ENCODE measurements around the gene POLR2F.

DNA sequence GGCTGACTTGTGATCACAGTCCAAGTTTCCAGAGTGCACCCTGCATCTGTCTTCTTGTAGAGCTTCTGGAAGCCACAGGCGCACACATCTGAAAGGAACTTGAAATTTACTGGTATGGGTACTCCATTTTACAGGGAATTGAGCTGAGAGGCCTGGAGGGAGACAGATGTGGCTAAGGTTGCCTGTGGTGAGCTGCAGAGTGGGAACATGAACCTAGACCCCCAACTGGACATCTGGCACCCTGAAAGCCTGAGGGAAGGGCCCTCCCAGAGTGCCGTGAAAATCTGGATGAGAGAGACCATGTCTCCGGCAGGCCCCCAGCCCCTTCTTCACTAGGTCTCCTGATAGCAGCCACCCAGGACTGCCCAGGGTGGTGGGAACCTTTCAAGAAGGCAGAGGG is 53.4 kb downstream of the POLR2F start:
- TF ChIP-seq, protein P1, sequence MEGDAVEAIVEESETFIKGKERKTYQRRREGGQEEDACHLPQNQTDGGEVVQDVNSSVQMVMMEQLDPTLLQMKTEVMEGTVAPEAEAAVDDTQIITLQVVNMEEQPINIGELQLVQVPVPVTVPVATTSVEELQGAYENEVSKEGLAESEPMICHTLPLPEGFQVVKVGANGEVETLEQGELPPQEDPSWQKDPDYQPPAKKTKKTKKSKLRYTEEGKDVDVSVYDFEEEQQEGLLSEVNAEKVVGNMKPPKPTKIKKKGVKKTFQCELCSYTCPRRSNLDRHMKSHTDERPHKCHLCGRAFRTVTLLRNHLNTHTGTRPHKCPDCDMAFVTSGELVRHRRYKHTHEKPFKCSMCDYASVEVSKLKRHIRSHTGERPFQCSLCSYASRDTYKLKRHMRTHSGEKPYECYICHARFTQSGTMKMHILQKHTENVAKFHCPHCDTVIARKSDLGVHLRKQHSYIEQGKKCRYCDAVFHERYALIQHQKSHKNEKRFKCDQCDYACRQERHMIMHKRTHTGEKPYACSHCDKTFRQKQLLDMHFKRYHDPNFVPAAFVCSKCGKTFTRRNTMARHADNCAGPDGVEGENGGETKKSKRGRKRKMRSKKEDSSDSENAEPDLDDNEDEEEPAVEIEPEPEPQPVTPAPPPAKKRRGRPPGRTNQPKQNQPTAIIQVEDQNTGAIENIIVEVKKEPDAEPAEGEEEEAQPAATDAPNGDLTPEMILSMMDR (conservative IDR thresholded peaks at IDR 0.05 in 1 of 2, IDR thresholded peaks at IDR 0.05 in 1 of 2; ENCODE audit: extremely low read depth in 1 of 2, insufficient read depth in 1 of 2, low read depth in 1 of 2, low read length in 2 of 2): no peak
- TF ChIP-seq EZH2 (IDR thresholded peaks at IDR 0.05; ENCODE audit: borderline replicate concordance, low read length): no peak
